NB4 (cell line): ENCODE results near the gene AKT1.

ENCODE experiments used
- CTCF ChIP-seq: IDR thresholded peaks from one replicate; pipeline ENCODE4 v1.5.1; 2012; ENCODE audit warnings: low read depth, low read length
- MYC ChIP-seq: IDR thresholded peaks from 2 replicates; pipeline ENCODE4 v1.6.1; 2011; ENCODE audit warnings: low read depth, low read length
- POLR2A ChIP-seq: IDR thresholded peaks from 2 replicates; pipeline ENCODE4 v1.6.1; 2011; ENCODE audit warnings: mild to moderate bottlenecking; ENCODE audit not compliant: insufficient read length; ENCODE audit errors: extremely low read depth
- TF ChIP-seq, protein P1 (sequence below): IDR thresholded peaks from 2 replicates; pipeline ENCODE4 v1.6.1; 2011; ENCODE audit warnings: low read depth, low read length

- TF ChIP-seq CTCF (no peak), POLR2A (no peak), MYC (no peak)
- TF ChIP-seq, protein P1, sequence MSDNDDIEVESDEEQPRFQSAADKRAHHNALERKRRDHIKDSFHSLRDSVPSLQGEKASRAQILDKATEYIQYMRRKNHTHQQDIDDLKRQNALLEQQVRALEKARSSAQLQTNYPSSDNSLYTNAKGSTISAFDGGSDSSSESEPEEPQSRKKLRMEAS, result no peak
Measured at GRCh38 chr14:104741803-104742251, 53.7 kb downstream of the AKT1 start.
